Lower leg skin (tissue), 3 donors: ENCODE data around the gene ERO1A.

Source experiments
- POLR2A ChIP-seq, 2 donors: fragments of 450-650 bp; IDR thresholded peaks; one replicate each; pipeline ENCODE4 v1.6.1; 2016 to 2017; ENCODE audit warnings: antibody characterized with exemption in 2 of 2, mild to moderate bottlenecking in 1 of 2, moderate library complexity in 1 of 2
- TF ChIP-seq, protein P1 (sequence below), 3 donors: fragments of 450-650 bp; IDR thresholded peaks; one replicate each; pipeline ENCODE4 v1.5.1; 2016; ENCODE audit warnings: antibody characterized with exemption in 3 of 3, mild to moderate bottlenecking in 3 of 3, moderate library complexity in 2 of 3

DNA sequence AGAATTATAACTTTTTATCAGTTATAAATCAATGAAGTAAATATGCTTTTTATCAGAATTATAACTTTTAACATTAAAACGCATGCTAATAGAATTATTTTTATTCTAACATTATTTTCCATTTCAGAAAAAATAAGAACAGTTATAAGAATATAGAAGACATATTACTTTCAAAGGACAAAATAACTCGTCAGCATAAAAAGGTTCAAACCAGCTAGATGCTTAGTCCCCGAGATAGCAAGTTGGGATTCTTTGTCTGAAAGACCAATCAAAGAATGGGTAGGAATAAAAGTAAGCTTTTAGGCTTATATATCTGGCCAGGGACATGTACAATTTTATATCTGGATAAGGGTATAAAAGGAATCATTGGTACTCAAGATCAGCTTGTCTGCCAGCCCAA is 76.8 kb downstream of the ERO1A start:
- TF ChIP-seq, protein P1, sequence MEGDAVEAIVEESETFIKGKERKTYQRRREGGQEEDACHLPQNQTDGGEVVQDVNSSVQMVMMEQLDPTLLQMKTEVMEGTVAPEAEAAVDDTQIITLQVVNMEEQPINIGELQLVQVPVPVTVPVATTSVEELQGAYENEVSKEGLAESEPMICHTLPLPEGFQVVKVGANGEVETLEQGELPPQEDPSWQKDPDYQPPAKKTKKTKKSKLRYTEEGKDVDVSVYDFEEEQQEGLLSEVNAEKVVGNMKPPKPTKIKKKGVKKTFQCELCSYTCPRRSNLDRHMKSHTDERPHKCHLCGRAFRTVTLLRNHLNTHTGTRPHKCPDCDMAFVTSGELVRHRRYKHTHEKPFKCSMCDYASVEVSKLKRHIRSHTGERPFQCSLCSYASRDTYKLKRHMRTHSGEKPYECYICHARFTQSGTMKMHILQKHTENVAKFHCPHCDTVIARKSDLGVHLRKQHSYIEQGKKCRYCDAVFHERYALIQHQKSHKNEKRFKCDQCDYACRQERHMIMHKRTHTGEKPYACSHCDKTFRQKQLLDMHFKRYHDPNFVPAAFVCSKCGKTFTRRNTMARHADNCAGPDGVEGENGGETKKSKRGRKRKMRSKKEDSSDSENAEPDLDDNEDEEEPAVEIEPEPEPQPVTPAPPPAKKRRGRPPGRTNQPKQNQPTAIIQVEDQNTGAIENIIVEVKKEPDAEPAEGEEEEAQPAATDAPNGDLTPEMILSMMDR (IDR thresholded peaks at IDR 0.05) = no peak
- TF ChIP-seq POLR2A (IDR thresholded peaks at IDR 0.05) = no peak
